GM23338 (cell line): Measurements from ENCODE around the gene PGGHG. TPM values are rescaled to one million over a fixed set of nuclear protein-coding genes. Genes with fewer than 3 reads are reported as not detected.
A peak's percentile ranks its signal among the peaks of the same experiment; 100 is the strongest.

ENCODE experiments used
- ATAC-seq: fragments of 200-7000 bp; cut with Tn5 transposase; 3 replicates; pipeline ENCODE4 v1.9.1; 2020
- DNase-seq: peaks from one replicate; pipeline ENCODE4 v3.0.0-alpha.2; 2015; ENCODE audit warnings: low spot score
- H2AFZ ChIP-seq: fragments of 200-600 bp; sonication (generic); 2 replicates; pipeline ENCODE4 v1.8.0; 2016; ENCODE audit warnings: antibody characterized with exemption, mild to moderate bottlenecking, moderate library complexity
- H3F3A ChIP-seq: fragments of 200-600 bp; sonication (generic); replicated peaks from 2 replicates; pipeline ENCODE4 v1.8.0; 2017; ENCODE audit warnings: antibody characterized with exemption, mixed run types, low read depth
- H3K27ac ChIP-seq: fragments of 200-600 bp; sonication (generic); 2 replicates; pipeline ENCODE4 v1.6.1; 2016; ENCODE audit warnings: low read depth
- H3K27me3 ChIP-seq: fragments of 200-600 bp; sonication (generic); 2 replicates; pipeline ENCODE4 v1.8.0; 2016; ENCODE audit warnings: mild to moderate bottlenecking, mixed run types, moderate library complexity; ENCODE audit not compliant: insufficient read depth
- H3K36me3 ChIP-seq: fragments of 200-600 bp; sonication (generic); 2 replicates; pipeline ENCODE4 v1.8.0; 2016; ENCODE audit warnings: mild to moderate bottlenecking; ENCODE audit not compliant: insufficient read depth
- H3K4me1 ChIP-seq: fragments of 200-600 bp; sonication (generic); 2 replicates; pipeline ENCODE4 v1.8.0; 2016; ENCODE audit warnings: mild to moderate bottlenecking, moderate library complexity; ENCODE audit not compliant: insufficient read depth
- H3K4me2 ChIP-seq: fragments of 200-600 bp; sonication (generic); 2 replicates; pipeline ENCODE4 v1.7.1; 2017; ENCODE audit warnings: mixed run types
- H3K4me3 ChIP-seq: fragments of 200-600 bp; sonication (generic); 2 replicates; pipeline ENCODE4 v1.6.1; 2016; ENCODE audit warnings: mixed run types
- H3K79me2 ChIP-seq: fragments of 200-600 bp; sonication (generic); replicated peaks from 2 replicates; pipeline ENCODE4 v1.8.0; 2017; ENCODE audit warnings: mild to moderate bottlenecking; ENCODE audit not compliant: insufficient read depth
- H3K9me2 ChIP-seq: fragments of 200-600 bp; sonication (generic); 2 replicates; pipeline ENCODE4 v1.8.0; 2017; ENCODE audit not compliant: insufficient read depth
- H4K20me1 ChIP-seq: fragments of 200-600 bp; sonication (generic); replicated peaks from 2 replicates; pipeline ENCODE4 v1.8.0; 2017; ENCODE audit warnings: mild to moderate bottlenecking; ENCODE audit not compliant: insufficient read depth
- H3K27ac Mint-ChIP-seq: 2 replicates; pipeline ENCODE4 v1.8.0; 2020; ENCODE audit warnings: inconsistent platforms, mild to moderate bottlenecking, moderate library complexity, mixed read lengths
- H3K27me3 Mint-ChIP-seq: 3 replicates; pipeline ENCODE4 v1.8.0; 2022; ENCODE audit warnings: low read depth, mild to moderate bottlenecking, moderate library complexity, mixed read lengths, inconsistent platforms; ENCODE audit not compliant: insufficient read depth, poor library complexity
- H3K36me3 Mint-ChIP-seq: 3 replicates; pipeline ENCODE4 v1.8.0; 2021; ENCODE audit warnings: low read depth, mild to moderate bottlenecking, inconsistent platforms, moderate library complexity, mixed read lengths
- H3K4me1 Mint-ChIP-seq: 3 replicates; pipeline ENCODE4 v1.8.0; 2020; ENCODE audit warnings: mild to moderate bottlenecking, inconsistent platforms, mixed read lengths
- H3K4me3 Mint-ChIP-seq: 3 replicates; pipeline ENCODE4 v1.8.0; 2021; ENCODE audit warnings: moderate library complexity, mild to moderate bottlenecking, inconsistent platforms, mixed read lengths
- H3K9me3 Mint-ChIP-seq: 3 replicates; pipeline ENCODE4 v1.8.0; 2020; ENCODE audit warnings: moderate library complexity, mild to moderate bottlenecking, inconsistent platforms, mixed read lengths
- POLR2AphosphoS5 ChIP-seq: IDR thresholded peaks from 2 replicates; pipeline ENCODE4 v1.6.1; 2016; ENCODE audit warnings: antibody characterized with exemption, low read depth
- polyA plus RNA-seq: library from polyadenylated mRNA; unstranded; fragments of >200 nt; fragmentation: Nextera tagmentation; extraction: Ambion mirVana; gene quantifications from 2 replicates; pipeline ENCODE4 v1.2.1, GENCODE V29; 2016
- total RNA-seq: library from RNA; depleted of rRNA; stranded (reverse); fragments of >200 nt; shearing (Covaris generic); gene quantifications from 2 replicates; pipeline ENCODE4 v1.2.3, GENCODE V29; 2014
- TF ChIP-seq, protein P1 (sequence below): IDR thresholded peaks from 2 replicates; pipeline ENCODE4 v1.6.1; 2016; ENCODE audit warnings: antibody characterized with exemption
- TF ChIP-seq, protein P2 (sequence below), 2 experiments: fragments of 200-600 bp in 1 of 2; sonication (generic) in 1 of 2; conservative IDR thresholded peaks; 2 replicates each; pipeline versions ENCODE4 v1.5.1 to v1.6.1; 2016 to 2017; ENCODE audit warnings: antibody characterized with exemption in 2 of 2, low read depth in 2 of 2, mild to moderate bottlenecking in 2 of 2, moderate library complexity in 1 of 2
- TF ChIP-seq, protein P3 (sequence below): IDR thresholded peaks from one replicate; pipeline ENCODE4 v1.6.1; 2018; ENCODE audit warnings: antibody characterized with exemption; ENCODE audit not compliant: unreplicated experiment

PGGHG gene
- total and polyA plus RNA-seq, 2 experiments from 2014 or later = 24.9 to 55.8 TPM

DNA sequence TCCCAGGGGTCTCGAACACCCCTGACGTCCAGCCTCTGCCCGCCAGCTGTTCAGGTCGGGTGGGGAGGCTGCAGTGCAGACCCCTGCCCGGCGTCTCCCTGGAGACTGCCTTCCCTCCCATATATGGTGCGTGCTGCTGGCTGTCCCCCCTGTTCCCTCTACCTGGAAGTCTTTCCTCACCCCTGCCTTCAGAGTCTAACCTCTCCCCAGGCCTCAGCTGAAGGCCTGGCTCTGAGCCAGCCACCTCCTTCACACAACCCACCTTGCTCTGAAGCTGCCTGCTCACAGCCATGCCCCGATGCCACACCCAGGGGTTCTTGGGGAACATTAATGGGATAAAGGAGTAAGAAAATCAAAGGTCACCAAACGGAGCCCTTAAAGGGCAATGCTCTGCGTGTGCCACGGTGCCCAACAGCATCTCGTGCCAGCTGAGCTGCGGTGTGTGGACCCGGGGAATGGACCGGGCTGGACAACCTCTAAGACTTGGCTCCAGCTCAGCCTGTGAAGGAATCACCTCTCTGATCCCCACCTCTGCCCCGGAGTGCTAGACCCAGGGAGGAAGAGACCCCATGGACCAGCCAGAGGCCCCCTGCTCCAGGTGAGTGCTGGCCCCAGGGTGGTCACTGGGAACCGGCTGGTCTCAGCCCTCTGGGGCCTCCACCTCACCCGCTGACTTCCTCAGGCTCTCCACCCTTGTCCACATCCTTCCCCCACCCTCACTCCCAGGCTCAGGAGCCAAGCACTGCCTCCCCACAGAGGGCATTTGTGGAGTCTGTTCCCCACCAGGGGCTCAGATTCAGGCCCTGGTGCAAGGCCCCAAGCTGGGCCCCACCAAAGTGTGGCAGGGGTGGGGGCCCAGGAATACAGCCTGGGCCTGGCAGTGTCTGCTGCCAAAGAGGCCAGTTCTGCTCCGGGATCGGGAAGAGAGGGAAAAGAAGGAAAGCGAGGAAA, 10.7 kb upstream of the PGGHG start, which contains the start of gene NLRP6:
NLRP6 (plus strand) TSS at position 407 of the 951 bp plus-strand sequence; CDS start at position 570, 163 bp downstream.
- Histone ChIP-seq H3K36me3 (no peaks in the 10 kb centered on the region), H4K20me1 (no peaks in the 10 kb centered on the region), H3K4me1 (no peaks in the 10 kb centered on the region), H3F3A (no peaks in the 10 kb centered on the region; the same call in 1 of the 2 replicates), H3K4me3 (peak within 1 kb of the TSS; percentile 51), H3K27me3 (peaks cover 54% of the 10 kb centered on the region), H2AFZ (no peak within 1 kb of the TSS), H3K4me2 (peak within 1 kb of the TSS; percentile 74; the same call in 1 of the 2 replicates), H3K27ac (no peak within 1 kb of the TSS), H3K9me2 (no peaks in the 10 kb centered on the region), H3K79me2 (no peaks in the 10 kb centered on the region)
- Mint-ChIP-seq H3K36me3 (no peaks in the 10 kb centered on the region; the same call in 2 of the 3 replicates), H3K27ac (no peak within 1 kb of the TSS), H3K4me1 (peaks cover 23% of the 10 kb centered on the region), H3K27me3 (peaks cover 50% of the 10 kb centered on the region), H3K9me3 (no peaks in the 10 kb centered on the region), H3K4me3 (peak within 1 kb of the TSS; percentile 10; the same call in 1 of the 3 replicates)
- ATAC-seq = no peak
- TF ChIP-seq, protein P1, sequence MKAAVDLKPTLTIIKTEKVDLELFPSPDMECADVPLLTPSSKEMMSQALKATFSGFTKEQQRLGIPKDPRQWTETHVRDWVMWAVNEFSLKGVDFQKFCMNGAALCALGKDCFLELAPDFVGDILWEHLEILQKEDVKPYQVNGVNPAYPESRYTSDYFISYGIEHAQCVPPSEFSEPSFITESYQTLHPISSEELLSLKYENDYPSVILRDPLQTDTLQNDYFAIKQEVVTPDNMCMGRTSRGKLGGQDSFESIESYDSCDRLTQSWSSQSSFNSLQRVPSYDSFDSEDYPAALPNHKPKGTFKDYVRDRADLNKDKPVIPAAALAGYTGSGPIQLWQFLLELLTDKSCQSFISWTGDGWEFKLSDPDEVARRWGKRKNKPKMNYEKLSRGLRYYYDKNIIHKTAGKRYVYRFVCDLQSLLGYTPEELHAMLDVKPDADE = no peak
- TF ChIP-seq, protein P2, sequence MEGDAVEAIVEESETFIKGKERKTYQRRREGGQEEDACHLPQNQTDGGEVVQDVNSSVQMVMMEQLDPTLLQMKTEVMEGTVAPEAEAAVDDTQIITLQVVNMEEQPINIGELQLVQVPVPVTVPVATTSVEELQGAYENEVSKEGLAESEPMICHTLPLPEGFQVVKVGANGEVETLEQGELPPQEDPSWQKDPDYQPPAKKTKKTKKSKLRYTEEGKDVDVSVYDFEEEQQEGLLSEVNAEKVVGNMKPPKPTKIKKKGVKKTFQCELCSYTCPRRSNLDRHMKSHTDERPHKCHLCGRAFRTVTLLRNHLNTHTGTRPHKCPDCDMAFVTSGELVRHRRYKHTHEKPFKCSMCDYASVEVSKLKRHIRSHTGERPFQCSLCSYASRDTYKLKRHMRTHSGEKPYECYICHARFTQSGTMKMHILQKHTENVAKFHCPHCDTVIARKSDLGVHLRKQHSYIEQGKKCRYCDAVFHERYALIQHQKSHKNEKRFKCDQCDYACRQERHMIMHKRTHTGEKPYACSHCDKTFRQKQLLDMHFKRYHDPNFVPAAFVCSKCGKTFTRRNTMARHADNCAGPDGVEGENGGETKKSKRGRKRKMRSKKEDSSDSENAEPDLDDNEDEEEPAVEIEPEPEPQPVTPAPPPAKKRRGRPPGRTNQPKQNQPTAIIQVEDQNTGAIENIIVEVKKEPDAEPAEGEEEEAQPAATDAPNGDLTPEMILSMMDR (conservative IDR thresholded peaks at IDR 0.05; ENCODE audit: low read depth in 2 of 2) = no peak
- no peak for TF ChIP-seq POLR2AphosphoS5
- TF ChIP-seq, protein P3, sequence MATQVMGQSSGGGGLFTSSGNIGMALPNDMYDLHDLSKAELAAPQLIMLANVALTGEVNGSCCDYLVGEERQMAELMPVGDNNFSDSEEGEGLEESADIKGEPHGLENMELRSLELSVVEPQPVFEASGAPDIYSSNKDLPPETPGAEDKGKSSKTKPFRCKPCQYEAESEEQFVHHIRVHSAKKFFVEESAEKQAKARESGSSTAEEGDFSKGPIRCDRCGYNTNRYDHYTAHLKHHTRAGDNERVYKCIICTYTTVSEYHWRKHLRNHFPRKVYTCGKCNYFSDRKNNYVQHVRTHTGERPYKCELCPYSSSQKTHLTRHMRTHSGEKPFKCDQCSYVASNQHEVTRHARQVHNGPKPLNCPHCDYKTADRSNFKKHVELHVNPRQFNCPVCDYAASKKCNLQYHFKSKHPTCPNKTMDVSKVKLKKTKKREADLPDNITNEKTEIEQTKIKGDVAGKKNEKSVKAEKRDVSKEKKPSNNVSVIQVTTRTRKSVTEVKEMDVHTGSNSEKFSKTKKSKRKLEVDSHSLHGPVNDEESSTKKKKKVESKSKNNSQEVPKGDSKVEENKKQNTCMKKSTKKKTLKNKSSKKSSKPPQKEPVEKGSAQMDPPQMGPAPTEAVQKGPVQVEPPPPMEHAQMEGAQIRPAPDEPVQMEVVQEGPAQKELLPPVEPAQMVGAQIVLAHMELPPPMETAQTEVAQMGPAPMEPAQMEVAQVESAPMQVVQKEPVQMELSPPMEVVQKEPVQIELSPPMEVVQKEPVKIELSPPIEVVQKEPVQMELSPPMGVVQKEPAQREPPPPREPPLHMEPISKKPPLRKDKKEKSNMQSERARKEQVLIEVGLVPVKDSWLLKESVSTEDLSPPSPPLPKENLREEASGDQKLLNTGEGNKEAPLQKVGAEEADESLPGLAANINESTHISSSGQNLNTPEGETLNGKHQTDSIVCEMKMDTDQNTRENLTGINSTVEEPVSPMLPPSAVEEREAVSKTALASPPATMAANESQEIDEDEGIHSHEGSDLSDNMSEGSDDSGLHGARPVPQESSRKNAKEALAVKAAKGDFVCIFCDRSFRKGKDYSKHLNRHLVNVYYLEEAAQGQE = no peak
- DNase-seq = no peak
